ENCODE results near the gene RASA3.

The RASA3 gene

GRCh38 chr13:114050536-114051450, 81.6 kb downstream of the RASA3 start:
- Histone ChIP-seq H3K27ac (replicated peaks) (no peak overlapping the region), H3K27me3 (ENCODE audit: insufficient read depth, poor library complexity, severe bottlenecking) (no peaks in the 10 kb centered on the region), H3K4me3 (replicated peaks; ENCODE audit: insufficient read depth, low read length) (no peak overlapping the region)
- DNase-seq (ENCODE audit: low read depth in 1 of 2, low spot score in 1 of 2): no peak
- TF ChIP-seq SPI1 (IDR thresholded peaks at IDR 0.05; ENCODE audit: borderline replicate concordance, low read depth): no peak
- no peak for TF ChIP-seq CTCF (IDR thresholded peaks at IDR 0.05; ENCODE audit: insufficient read depth, low read length)

GRCh38 chr13:114049626-114050101, 82.8 kb downstream of the RASA3 start:
- DNase-seq (ENCODE audit: low read depth in 1 of 2, low spot score in 1 of 2): no peak
- TF ChIP-seq SPI1 (IDR thresholded peaks at IDR 0.05; ENCODE audit: borderline replicate concordance, low read depth): no peak
- no peak for TF ChIP-seq GABPA (IDR thresholded peaks at IDR 0.05; ENCODE audit: low read depth)
- TF ChIP-seq CTCF (IDR thresholded peaks at IDR 0.05; ENCODE audit: insufficient read depth, low read length): no peak
- TF ChIP-seq POLR2AphosphoS5 (IDR thresholded peaks at IDR 0.05; ENCODE audit: low read depth): no peak
- TF ChIP-seq REST (IDR thresholded peaks at IDR 0.05; ENCODE audit: insufficient replicate concordance, low read depth): no peak
- Histone ChIP-seq H3K4me3 (replicated peaks; ENCODE audit: insufficient read depth, low read length) (no peak overlapping the region), H3K27ac (replicated peaks) (no peak overlapping the region), H3K27me3 (ENCODE audit: insufficient read depth, poor library complexity, severe bottlenecking) (no peaks in the 10 kb centered on the region)

GRCh38 chr13:114049026-114049425, 83.4 kb downstream of the RASA3 start:
- H3K27ac ChIP-seq (replicated peaks): no peak overlapping the region
- no peaks in the 10 kb centered on the region for H3K27me3 ChIP-seq (ENCODE audit: insufficient read depth, poor library complexity, severe bottlenecking)
- DNase-seq (ENCODE audit: low read depth in 1 of 2, low spot score in 1 of 2): no peak
- TF ChIP-seq POLR2AphosphoS5 (IDR thresholded peaks at IDR 0.05; ENCODE audit: low read depth) (0 out of 2 replicates have a peak, but pooled peaks have one; percentile 21), REST (IDR thresholded peaks at IDR 0.05; ENCODE audit: insufficient replicate concordance, low read depth) (no peak)
- H3K4me3 ChIP-seq (replicated peaks; ENCODE audit: insufficient read depth, low read length): no peak overlapping the region

GRCh38 chr13:114048443-114048842, 84.0 kb downstream of the RASA3 start:
- Histone ChIP-seq H3K27ac (replicated peaks) (no peak overlapping the region), H3K27me3 (ENCODE audit: insufficient read depth, poor library complexity, severe bottlenecking) (no peaks in the 10 kb centered on the region), H3K4me3 (replicated peaks; ENCODE audit: insufficient read depth, low read length) (no peak overlapping the region)
- DNase-seq (ENCODE audit: low read depth in 1 of 2, low spot score in 1 of 2): no peak
- no peak for TF ChIP-seq REST (IDR thresholded peaks at IDR 0.05; ENCODE audit: insufficient replicate concordance, low read depth)
- no peak for TF ChIP-seq GABPA (IDR thresholded peaks at IDR 0.05; ENCODE audit: low read depth)
- TF ChIP-seq POLR2AphosphoS5 (IDR thresholded peaks at IDR 0.05; ENCODE audit: low read depth): no peak
- no peak for TF ChIP-seq CTCF (IDR thresholded peaks at IDR 0.05; ENCODE audit: insufficient read depth, low read length)
- no peak for TF ChIP-seq SPI1 (IDR thresholded peaks at IDR 0.05; ENCODE audit: borderline replicate concordance, low read depth)
